Glutamatergic neuron (in vitro differentiated cells): Measurements from ENCODE around the gene SLC22A7. TPM values are rescaled to one million over a fixed set of nuclear protein-coding genes. Genes with fewer than 3 reads are reported as not detected.

Experiments used
- DNase-seq: peaks from one replicate; pipeline ENCODE4 v3.0.0; 2022
- H3K27ac Mint-ChIP-seq: one replicate; pipeline ENCODE4 v1.8.0; 2020; ENCODE audit warnings: mild to moderate bottlenecking, mixed read lengths, inconsistent platforms; ENCODE audit not compliant: unreplicated experiment
- H3K27me3 Mint-ChIP-seq: one replicate; pipeline ENCODE4 v1.8.0; 2020; ENCODE audit warnings: mild to moderate bottlenecking, moderate library complexity, mixed read lengths, inconsistent platforms; ENCODE audit not compliant: unreplicated experiment
- H3K36me3 Mint-ChIP-seq: one replicate; pipeline ENCODE4 v1.8.0; 2020; ENCODE audit warnings: mild to moderate bottlenecking, mixed read lengths, inconsistent platforms; ENCODE audit not compliant: unreplicated experiment
- H3K4me1 Mint-ChIP-seq: one replicate; pipeline ENCODE4 v1.8.0; 2020; ENCODE audit warnings: mild to moderate bottlenecking, low read depth, mixed read lengths, inconsistent platforms; ENCODE audit not compliant: unreplicated experiment
- H3K4me3 Mint-ChIP-seq: one replicate; pipeline ENCODE4 v1.8.0; 2020; ENCODE audit warnings: mild to moderate bottlenecking, mixed read lengths, inconsistent platforms; ENCODE audit not compliant: unreplicated experiment
- H3K9me3 Mint-ChIP-seq: one replicate; pipeline ENCODE4 v1.8.0; 2020; ENCODE audit warnings: mild to moderate bottlenecking, moderate library complexity, mixed read lengths, inconsistent platforms; ENCODE audit not compliant: unreplicated experiment
- CTCF ChIP-seq: fragments of 200-600 bp; sonication (generic); IDR thresholded peaks from one replicate; pipeline ENCODE4 v1.5.0; 2021; ENCODE audit not compliant: partially characterized antibody, unreplicated experiment
- total RNA-seq: library from RNA; stranded (reverse); fragmentation: NEBNext Ultra II Directional; extraction: Animal tissue kit (Norgen Biotek cat#: 25700); gene quantifications from one replicate; pipeline ENCODE4 v1.2.1, GENCODE V29; 2021; ENCODE audit not compliant: unreplicated experiment

SLC22A7 gene
- total RNA-seq, 1 donor from 2014 or later = 0.34 TPM

- peak overlapping the region; percentile 83 for H3K4me3 Mint-ChIP-seq
- DNase-seq = no peak
- peaks cover 24% of the 10 kb centered on the region for H3K27me3 Mint-ChIP-seq
- TF ChIP-seq CTCF = no peak
- H3K36me3 Mint-ChIP-seq = no peaks in the 10 kb centered on the region
- H3K9me3 Mint-ChIP-seq = peaks cover 10% of the 10 kb centered on the region
- H3K4me1 Mint-ChIP-seq = peaks cover 15% of the 10 kb centered on the region
- no peak overlapping the region for H3K27ac Mint-ChIP-seq
Observed at GRCh38 chr6:43274127-43274915, 23.7 kb upstream of the SLC22A7 start.

- Mint-ChIP-seq H3K9me3 (peaks cover 10% of the 10 kb centered on the region), H3K27ac (no peak overlapping the region), H3K27me3 (peaks cover 24% of the 10 kb centered on the region), H3K4me3 (peak overlapping the region; percentile 83), H3K4me1 (peaks cover 13% of the 10 kb centered on the region), H3K36me3 (no peaks in the 10 kb centered on the region)
- TF ChIP-seq CTCF = no peak
- DNase-seq = no peak
Observed at GRCh38 chr6:43274916-43275597, 23.0 kb upstream of the SLC22A7 start.

- H3K27ac Mint-ChIP-seq = no peak overlapping the region
- peaks cover 10% of the 10 kb centered on the region for H3K9me3 Mint-ChIP-seq
- H3K27me3 Mint-ChIP-seq = peaks cover 28% of the 10 kb centered on the region
Observed at GRCh38 chr6:43275801-43276576, 22.1 kb upstream of the SLC22A7 start.

GRCh38 chr6:43276577-43277305 lies 21.3 kb upstream of the SLC22A7 start:
- Mint-ChIP-seq H3K36me3 (peaks cover 7% of the 10 kb centered on the region), H3K4me3 (no peak overlapping the region), H3K27ac (no peak overlapping the region), H3K27me3 (peaks cover 27% of the 10 kb centered on the region), H3K9me3 (peaks cover 7% of the 10 kb centered on the region), H3K4me1 (peaks cover 8% of the 10 kb centered on the region)
- no peak for DNase-seq
- no peak for TF ChIP-seq CTCF

More at GRCh38 chr6:43275801-43276576, 22.1 kb upstream of the SLC22A7 start:
- H3K4me1 Mint-ChIP-seq = peaks cover 9% of the 10 kb centered on the region
- H3K36me3 Mint-ChIP-seq = peaks cover 5% of the 10 kb centered on the region
- no peak for TF ChIP-seq CTCF
- DNase-seq = peak; percentile 39
- H3K4me3 Mint-ChIP-seq = peak overlapping the region; percentile 75
